Activated CD8-positive, alpha-beta memory T cell treated with anti-CD3 and anti-CD28 coated beads for 1 hour (primary cell): ENCODE data around the gene TLK1.

Experiments used
- DNase-seq, 2 donors: peaks; one replicate each; pipeline ENCODE4 v3.0.0-alpha.2; 2020; ENCODE audit warnings: low read depth in 1 of 2; ENCODE audit errors: extremely low read depth in 1 of 2

The TLK1 gene

DNA sequence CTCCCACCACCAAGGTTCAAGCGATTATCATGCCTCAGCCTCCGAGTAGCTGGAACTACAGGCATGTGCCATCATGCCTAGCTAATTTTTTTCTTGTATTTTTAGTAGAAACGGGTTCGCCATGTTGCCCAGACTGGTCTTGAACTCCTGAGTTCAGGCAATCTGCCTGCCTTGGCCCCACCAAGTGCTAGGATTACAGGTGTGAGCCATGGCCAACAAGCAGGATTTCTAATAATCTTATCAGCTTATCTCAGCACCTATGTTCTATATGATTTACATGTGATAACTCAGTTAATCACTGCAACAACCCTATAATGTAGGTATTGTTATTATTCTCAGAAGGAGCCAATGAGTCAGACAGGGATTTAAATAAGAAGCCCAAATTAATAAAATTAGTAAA is 151.3 kb downstream of the TLK1 start:
- no peak for DNase-seq

GRCh38 chr2:171008550-171009205 is 152.0 kb downstream of the TLK1 start:
- no peak for DNase-seq

DNA sequence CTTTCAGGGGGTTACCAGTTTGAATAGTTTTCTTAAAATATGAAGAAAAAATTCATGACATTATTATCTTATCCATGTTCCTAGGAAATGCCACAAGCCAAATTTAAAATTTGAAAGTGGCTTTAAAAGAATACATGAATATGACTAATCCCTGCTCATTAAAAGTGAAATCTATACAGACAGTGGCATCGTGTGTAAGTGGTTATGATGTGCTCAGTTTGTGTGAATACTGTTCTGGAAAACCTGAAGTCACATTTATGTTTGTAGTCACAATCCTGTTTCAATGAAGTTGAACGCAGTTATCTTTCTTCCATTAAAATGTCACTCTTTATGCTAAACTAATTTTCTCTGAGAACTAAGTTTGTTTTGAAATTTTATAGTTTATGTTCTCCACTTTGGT is 155.9 kb downstream of the TLK1 start:
- DNase-seq, result no peak

- no peak for DNase-seq
Observed at GRCh38 chr2:171004363-171004762, 156.3 kb downstream of the TLK1 start.

DNA sequence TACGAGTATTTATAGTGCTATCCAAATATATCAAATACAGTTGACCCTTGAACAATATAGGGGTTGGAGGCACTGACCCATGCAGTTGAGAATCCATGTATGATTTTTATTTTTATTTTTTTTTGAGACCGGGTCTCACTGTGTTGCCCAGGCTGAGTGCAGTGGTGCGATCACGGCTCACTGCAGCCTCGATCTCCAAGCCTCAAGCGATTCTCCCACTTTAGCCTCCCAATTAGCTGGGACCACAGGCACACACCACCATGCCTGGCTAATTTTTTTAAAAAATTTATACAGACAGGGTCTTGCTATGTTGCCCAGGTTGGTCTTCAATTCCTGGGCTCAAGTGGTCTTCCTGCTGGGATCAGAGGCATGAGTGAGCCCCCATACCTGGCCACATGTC is 161.0 kb downstream of the TLK1 start:
- DNase-seq, result no peak

- no peak for DNase-seq
Observed at GRCh38 chr2:170997893-170998597, 162.6 kb downstream of the TLK1 start.

DNA sequence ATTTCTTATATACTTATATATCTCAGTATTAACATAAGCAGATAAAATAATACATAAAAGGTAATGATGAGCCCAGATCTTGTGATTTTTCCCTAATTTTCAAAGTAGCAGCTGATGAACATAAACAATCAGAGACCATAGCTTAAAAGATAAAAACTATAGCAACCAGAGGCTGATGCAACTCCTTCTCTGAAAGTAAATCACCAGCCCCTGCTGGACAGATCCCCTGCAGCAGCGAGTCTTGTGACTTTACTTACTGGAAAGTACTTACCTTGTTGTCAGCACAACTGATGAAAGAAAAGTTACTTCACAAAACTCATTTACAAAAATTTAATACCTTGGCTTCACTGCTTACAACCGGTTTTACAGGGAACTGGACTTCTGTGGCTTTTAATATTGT is 164.4 kb downstream of the TLK1 start:
- DNase-seq, result no peak

DNA sequence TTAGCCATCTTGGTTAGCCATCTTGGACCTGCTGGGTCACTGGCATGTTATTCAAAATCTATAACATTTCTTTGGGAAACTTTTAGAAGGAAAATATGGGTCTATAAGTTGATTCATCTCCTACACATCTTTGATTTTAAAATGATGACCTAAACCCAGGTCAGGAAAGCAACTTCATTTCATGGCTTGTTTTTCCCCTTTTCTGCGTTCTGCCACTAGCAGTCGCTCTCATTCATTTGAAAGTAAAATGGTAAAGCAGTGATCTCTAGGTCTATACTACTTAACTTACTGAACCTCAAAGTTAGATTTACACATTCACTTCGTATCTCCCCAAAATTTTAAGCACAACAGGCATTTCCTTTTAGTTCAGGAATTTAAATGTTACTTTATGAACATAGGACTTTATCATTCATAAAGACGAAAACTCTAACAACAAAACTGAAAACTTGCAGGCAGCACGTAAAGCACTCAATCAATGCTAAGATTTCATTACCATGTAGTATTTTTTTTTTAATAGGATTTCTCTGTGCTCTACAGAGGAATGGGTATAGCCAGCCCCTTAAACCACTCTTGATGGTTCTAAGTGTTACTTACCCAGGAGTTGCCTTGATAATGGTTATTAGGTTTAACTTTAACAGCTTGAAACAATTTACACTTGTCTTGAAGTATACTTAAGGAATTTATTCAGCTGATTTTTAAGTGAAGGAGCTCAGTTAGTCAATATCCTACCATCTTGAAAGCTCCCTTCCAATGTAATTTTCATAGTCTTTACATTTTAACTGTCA is 169.1 kb downstream of the TLK1 start:
- DNase-seq, result no peak

DNA sequence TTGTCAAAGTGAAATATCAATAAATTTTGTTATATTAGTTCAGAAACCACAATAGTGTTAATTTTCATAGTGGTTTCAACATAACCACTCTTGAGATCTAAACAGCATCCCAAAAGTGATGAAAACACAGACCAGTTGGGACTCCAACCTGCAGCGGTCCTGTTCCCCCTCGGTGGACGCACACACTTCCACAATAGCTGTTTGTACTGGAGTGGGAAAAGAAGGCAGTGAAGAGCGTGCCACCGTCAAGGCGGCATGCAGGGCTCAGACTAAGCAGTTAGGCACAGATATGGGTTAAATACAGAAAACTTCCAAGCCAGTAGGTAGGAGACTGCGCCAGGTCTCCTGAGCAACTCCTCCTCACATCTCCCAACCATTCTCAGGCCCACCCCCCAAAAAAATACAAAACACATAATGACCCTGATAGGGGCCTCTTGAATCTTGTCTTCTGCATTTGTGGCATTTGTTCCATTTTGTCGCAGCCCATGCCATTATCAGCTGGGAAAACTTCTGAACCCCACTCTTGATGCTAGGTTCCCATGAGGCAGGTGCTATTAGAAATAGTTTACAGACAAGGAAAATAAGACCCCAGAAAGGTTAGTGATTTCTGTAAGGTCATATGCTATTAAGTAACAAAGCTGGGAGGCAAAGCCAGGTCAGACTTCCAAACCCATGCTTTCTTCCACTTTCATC is 174.0 kb downstream of the TLK1 start:
- DNase-seq, result no peak

- DNase-seq, result no peak
Observed at GRCh38 chr2:170985407-170985806, 175.3 kb downstream of the TLK1 start.

DNA sequence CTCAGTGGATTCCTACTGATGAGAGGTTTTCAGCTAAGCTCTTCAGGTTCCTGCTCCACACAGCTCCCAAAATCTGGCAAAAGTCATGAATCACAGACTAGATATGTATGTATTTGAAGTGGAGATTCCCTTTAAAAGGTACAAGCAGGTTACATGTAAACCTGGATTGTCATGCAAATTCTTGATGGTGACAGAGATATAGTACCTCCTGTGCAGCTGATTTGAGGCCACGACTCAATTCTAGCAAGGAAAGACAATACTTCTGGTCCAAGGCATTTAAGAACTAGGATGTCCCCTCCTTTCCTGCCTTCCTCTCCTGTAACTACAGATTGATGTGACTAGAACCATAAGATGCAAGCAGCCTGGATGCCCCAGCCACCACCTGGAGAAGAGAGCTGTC is 176.6 kb downstream of the TLK1 start:
- DNase-seq, result no peak

GRCh38 chr2:170975943-170976270 is 184.8 kb downstream of the TLK1 start:
- no peak for DNase-seq

DNA sequence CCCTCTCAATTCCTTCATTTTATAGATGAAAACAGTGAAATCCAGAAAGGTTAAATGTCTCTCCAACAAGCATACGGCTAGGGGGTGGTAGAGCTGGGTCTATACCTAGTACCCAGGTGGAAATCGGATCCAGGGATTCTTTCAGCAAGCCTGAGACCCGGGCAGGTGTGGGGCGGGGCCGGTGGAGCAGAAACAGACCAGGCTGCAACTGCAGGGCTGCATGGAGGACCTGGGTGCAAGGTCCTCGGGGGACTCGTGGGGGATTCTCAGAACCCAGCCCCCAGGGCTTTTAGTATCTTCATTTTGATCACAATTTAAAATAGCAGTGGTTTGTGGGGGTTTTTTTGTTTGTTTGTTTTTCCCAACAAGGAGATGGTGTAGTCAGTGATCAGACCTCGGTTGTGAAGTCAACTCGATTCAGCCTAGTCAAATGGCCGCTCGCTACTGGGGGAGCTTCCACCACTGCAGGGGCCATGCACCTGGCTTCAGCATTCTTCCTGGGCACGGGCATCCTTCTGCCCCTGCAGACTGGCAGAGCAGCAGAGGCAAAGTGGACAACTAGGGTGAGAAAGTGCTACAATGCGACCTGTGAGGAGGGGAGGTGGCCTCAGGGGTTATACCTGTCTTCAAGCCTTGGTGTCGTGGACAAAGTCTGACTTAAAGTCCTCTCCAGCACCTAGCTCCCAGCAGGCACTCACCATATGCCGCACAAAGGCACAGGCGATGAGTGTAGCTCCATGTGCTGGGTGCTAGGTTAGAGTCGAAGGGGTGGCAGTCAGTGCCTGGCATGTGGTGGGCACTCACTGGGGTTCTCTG is 185.4 kb downstream of the TLK1 start:
- DNase-seq, result no peak

GRCh38 chr2:170974304-170974993 is 186.2 kb downstream of the TLK1 start:
- no peak for DNase-seq

GRCh38 chr2:170973492-170974303 is 187.0 kb downstream of the TLK1 start:
- DNase-seq, result peak; percentile 76 to 80

DNA sequence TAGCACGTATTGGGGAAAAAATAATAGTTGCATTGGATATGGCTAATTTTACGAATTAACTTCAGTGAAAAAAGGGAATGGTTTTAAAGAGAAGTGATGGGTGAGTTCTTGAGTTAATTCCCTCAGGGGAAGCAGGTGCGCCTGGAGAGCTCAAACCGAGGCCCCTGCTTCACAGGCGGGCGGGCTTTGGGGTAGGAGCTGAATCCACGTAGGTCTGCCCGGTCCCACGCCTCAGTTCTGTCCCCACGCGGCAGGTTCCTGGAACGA is 187.5 kb downstream of the TLK1 start:
- DNase-seq, result no peak

DNA sequence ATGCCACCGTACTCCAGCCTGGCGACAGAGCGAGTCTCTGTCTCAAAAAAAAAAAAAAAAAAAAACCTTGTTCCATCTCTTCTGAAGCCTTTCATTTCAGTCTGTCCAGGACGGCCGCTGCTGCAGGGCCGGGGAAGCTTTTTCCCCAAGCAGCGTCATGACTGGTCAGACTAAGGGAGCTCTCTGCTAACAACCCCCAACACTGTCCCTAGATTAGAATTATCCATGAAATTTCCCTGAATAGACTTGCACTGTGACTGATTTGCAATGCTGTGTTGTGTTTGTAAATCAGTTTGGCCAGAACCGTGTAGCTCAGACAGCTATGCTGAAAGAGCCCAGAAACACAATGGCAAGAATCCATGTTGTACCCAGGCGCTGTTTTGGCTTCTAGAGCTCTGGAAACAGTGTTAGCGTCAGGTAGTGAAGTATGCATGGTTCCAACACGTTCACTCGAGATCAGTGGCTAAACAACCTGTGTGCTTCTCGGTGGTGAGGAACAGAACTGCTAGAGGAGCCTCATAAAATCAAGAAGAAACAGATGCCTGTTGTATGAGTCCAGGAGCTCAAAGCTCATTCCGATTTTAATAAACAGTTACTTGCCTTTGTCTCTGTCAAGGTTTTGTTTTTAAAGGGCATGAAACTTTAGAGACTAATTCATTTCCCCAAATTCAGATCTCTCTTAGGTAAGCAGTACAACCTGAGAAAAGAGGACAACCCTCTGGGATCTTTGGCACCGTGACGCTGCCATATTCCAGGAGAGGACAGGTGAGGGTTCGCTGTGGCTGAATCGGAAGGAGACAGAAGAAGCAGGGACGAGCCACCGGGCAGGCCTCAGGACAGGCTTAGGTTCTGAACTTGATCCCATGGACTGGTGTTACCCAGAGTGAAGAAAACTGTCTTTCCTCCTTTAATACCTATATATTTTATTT is 188.1 kb downstream of the TLK1 start:
- no peak for DNase-seq

- DNase-seq, result no peak
Observed at GRCh38 chr2:170971071-170971470, 189.6 kb downstream of the TLK1 start.
